Thymus (tissue), 11 donors: ENCODE results near the gene SIN3A. TPM values are rescaled to one million over a fixed set of nuclear protein-coding genes. Genes with fewer than 3 reads are reported as not detected.
"Not testable (repeated sequence)": the region's sequence is repeated elsewhere in the genome, so short reads cannot be mapped to it uniquely, and the experiment has no call there.

Source experiments
- DNase-seq, 9 donors: peaks; one replicate each; pipeline ENCODE4 v3.0.0-alpha.2; 2013; ENCODE audit warnings: low spot score in 9 of 9, low read depth in 6 of 9, missing footprints in 1 of 9
- H3K27ac ChIP-seq, 2 donors: one replicate each; pipeline ENCODE4 v1.5.1; 2013; ENCODE audit warnings: control low read depth in 1 of 2, low read depth in 1 of 2, low read length in 1 of 2, mild to moderate bottlenecking in 1 of 2, moderate library complexity in 1 of 2
- H3K27me3 ChIP-seq, 2 donors: one replicate each; pipeline ENCODE4 v1.5.1; 2013; ENCODE audit warnings: low read length in 1 of 2; ENCODE audit not compliant: control insufficient read depth in 2 of 2, insufficient read depth in 1 of 2
- H3K36me3 ChIP-seq, 2 donors: one replicate each; pipeline ENCODE4 v1.5.1; 2013; ENCODE audit warnings: low read length in 1 of 2, mild to moderate bottlenecking in 1 of 2, moderate library complexity in 1 of 2; ENCODE audit not compliant: control insufficient read depth in 2 of 2, insufficient read depth in 2 of 2
- H3K4me1 ChIP-seq, 2 donors: one replicate each; pipeline ENCODE4 v1.5.1; 2013; ENCODE audit warnings: low read length in 2 of 2; ENCODE audit not compliant: control insufficient read depth in 2 of 2, insufficient read depth in 2 of 2
- H3K4me3 ChIP-seq, 2 donors: one replicate each; pipeline ENCODE4 v1.5.1; 2013; ENCODE audit warnings: low read length in 2 of 2, control low read depth in 1 of 2, mild to moderate bottlenecking in 1 of 2
- H3K9me3 ChIP-seq, 2 donors: one replicate each; pipeline ENCODE4 v1.5.1; 2013; ENCODE audit warnings: low read length in 1 of 2, mild to moderate bottlenecking in 1 of 2; ENCODE audit not compliant: control insufficient read depth in 2 of 2, insufficient read depth in 1 of 2
- WGBS: extraction: QIAGEN DNeasy Blood & Tissue Kit; methylation state at CpG from one replicate; pipeline ENCODE4 v1.1.7; 2013; 5-methylcytosine and 5-hydroxymethylcytosine counted together
- polyA plus RNA-seq: library from polyadenylated mRNA; stranded (reverse); fragments of 200-250 nt; gene quantifications from one replicate; pipeline ENCODE4 v1.2.3, GENCODE V29; 2013
- total RNA-seq: library from RNA; stranded (reverse); fragments of 120-200 nt; gene quantifications from one replicate; pipeline ENCODE4 v1.2.4, GENCODE V29; 2013
- donor health status: healthy.

Gene SIN3A
- total and polyA plus RNA-seq, 2 donors: 18.4 to 23.6 TPM

DNA sequence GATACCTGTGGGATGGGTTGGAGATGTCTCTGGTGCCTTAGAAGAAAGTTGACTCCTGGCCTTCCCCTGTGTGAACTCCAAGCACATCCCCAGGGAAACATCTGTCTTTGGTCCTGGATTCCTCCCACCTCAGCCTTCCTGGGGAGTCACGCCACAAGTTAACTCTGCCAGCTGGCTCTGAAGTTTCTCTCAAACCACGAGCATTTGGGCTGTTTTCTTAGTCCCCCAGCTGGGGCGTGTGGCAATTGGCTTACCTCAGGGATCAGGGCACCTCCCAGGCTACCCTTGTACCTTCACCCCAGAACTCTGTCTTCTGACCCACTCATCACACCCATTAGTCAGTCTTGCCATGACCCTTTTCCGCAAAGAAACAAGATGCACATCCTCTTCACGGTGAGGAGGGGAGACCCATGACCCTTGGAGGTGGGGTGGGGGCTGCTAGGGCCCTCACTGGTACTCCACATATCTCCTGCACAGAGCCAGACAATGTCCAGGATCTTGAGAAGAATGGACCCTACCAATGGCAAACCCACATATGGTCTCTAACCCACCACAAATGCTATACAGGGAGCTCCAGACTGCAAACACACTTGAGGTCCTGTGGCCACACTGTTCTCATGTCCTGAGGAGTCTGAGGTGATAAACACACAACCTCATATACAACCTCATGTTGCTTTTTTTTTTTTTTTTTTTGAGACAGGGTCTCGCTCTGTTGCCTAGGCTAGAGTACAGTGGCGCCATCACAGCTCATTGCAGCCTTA, 100.7 kb downstream of the SIN3A start:
- no peak for DNase-seq
- 74% methylated on average over 7 of the region's 7 CpGs for WGBS
- peak overlapping the region; percentile 31 to 33 for H3K27ac ChIP-seq
- peaks cover 3 to 21% of the 10 kb centered on the region in 2 donors for H3K9me3 ChIP-seq
- peaks cover 0 to 23% of the 10 kb centered on the region in 2 donors for H3K27me3 ChIP-seq
- peaks cover 25 to 34% of the 10 kb centered on the region in 2 donors for H3K4me1 ChIP-seq
- peaks cover 17 to 20% of the 10 kb centered on the region in 2 donors for H3K36me3 ChIP-seq
- no peak overlapping the region for H3K4me3 ChIP-seq

DNA sequence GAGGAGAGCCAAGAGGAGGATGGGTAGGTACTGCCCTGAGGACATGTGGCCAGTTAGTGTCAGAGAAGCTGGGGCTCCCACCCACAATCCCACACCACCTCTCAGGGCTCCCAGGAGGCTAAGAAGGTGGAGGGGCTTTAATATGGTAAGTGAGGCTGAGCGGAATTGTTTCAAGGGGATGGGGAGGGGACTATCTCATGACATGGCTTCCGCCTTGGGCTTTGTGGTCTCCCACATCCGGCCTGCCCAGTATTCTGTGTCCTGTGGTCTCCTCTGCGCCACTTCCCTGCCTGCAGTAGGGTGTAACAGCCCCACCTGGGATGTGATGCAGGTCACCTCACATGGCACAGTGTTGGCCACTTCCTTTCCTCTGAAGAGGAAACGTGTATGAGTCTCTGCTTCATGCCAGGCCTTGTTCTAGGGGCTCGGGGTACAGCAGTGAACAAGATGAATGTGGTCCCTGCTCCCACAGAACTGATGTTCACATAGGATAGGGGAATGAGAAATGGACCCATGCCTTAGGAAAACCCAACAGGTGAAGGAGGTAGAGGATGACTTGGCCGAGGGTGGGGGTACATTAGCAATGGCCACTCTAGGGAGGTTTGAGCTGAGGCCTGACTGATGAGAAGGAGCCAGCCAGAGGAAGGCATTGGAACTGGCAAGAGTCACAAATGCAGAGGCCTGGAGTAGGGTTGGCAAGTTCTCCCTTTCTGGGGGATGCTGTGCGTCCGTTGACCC, 101.5 kb downstream of the SIN3A start:
- Histone ChIP-seq H3K9me3 (peaks cover 3 to 21% of the 10 kb centered on the region in 2 donors), H3K4me1 (peaks cover 25 to 34% of the 10 kb centered on the region in 2 donors), H3K36me3 (peaks cover 10 to 14% of the 10 kb centered on the region in 2 donors), H3K4me3 (no peak overlapping the region), H3K27me3 (peaks cover 0 to 23% of the 10 kb centered on the region in 2 donors), H3K27ac (peak overlapping the region; percentile 33 to 70)
- DNase-seq: peak in 5 of 9 donors; percentile 39 to 87 (median 74)
- 38% methylated on average over 9 of the region's 9 CpGs for WGBS

DNA sequence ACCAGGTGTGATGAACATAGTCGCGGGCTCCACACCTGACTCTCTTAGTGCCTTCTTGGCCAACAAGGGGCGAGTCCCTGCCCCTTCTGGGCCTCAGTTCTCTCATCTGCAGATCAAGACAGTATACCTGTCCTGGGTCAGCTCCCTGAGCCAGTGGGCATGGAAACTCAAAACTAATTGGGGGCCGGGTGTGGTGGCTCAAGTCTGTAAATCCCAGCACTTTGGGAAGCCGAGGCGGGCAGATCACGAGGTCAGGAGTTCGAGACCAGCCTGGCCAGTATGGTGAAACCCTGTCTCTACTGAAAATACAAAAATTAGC, 102.2 kb downstream of the SIN3A start:
- WGBS: 95% methylated on average over 8 of the region's 8 CpGs
- peaks cover 3 to 21% of the 10 kb centered on the region in 2 donors for H3K9me3 ChIP-seq
- H3K27ac ChIP-seq, H3K36me3 ChIP-seq, DNase-seq: not testable (repeated sequence)
- H3K4me3 ChIP-seq: peak overlapping the region in 1 of 2 donors; percentile 77
- peaks cover 0 to 23% of the 10 kb centered on the region in 2 donors for H3K27me3 ChIP-seq
- peaks cover 25 to 34% of the 10 kb centered on the region in 2 donors for H3K4me1 ChIP-seq

DNA sequence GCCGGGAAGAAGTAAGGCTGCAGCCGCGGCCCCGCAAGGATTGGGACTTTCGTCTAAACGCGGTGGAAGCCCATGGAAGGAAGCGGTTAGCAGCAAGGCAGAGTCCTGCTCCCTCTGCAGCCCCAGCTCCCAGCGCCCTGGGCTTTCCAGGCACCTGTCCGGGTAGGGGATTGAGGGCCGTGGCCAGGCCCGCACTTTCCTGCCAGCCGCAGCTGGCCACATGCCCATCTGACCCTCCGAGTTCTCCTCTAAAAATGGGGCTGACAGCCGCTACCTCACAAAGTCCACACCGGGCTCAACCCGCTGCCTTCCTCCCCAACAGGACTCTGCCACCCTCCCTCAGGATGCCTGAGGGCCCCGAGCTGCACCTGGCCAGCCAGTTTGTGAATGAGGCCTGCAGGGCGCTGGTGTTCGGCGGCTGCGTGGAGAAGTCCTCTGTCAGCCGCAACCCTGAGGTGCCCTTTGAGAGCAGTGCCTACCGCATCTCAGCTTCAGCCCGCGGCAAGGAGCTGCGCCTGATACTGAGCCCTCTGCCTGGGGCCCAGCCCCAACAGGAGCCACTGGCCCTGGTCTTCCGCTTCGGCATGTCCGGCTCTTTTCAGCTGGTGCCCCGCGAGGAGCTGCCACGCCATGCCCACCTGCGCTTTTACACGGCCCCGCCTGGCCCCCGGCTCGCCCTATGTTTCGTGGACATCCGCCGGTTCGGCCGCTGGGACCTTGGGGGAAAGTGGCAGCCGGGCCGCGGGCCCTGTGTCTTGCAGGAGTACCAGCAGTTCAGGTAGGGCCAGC, 102.7 kb downstream of the SIN3A start:
- DNase-seq: peak in 1 of 9 donors; percentile 36
- H3K9me3 ChIP-seq: peaks cover 3 to 21% of the 10 kb centered on the region in 2 donors
- WGBS: 57% methylated on average over 46 of the region's 46 CpGs
- peaks cover 4 to 5% of the 10 kb centered on the region in 2 donors for H3K36me3 ChIP-seq
- H3K4me3 ChIP-seq: peak overlapping the region; percentile 77 to 86
- H3K4me1 ChIP-seq: peaks cover 25 to 34% of the 10 kb centered on the region in 2 donors
- H3K27me3 ChIP-seq: peaks cover 0 to 23% of the 10 kb centered on the region in 2 donors
- H3K27ac ChIP-seq: no peak overlapping the region

GRCh38 chr15:75348034-75348561, 103.4 kb downstream of the SIN3A start:
- H3K27me3 ChIP-seq: peaks cover 0 to 23% of the 10 kb centered on the region in 2 donors
- peaks cover 25 to 34% of the 10 kb centered on the region in 2 donors for H3K4me1 ChIP-seq
- peak overlapping the region in 1 of 2 donors; percentile 36 for H3K27ac ChIP-seq
- H3K4me3 ChIP-seq: peak overlapping the region; percentile 77 to 86
- peaks cover 4 to 5% of the 10 kb centered on the region in 2 donors for H3K36me3 ChIP-seq
- 3% methylated on average over 45 of the region's 45 CpGs for WGBS
- peaks cover 3 to 21% of the 10 kb centered on the region in 2 donors for H3K9me3 ChIP-seq
- DNase-seq: no peak

GRCh38 chr15:75347222-75348033, 104.1 kb downstream of the SIN3A start:
- DNase-seq: peak in 7 of 9 donors; percentile 65 to 90 (median 73)
- Histone ChIP-seq H3K36me3 (peaks cover 1 to 4% of the 10 kb centered on the region in 2 donors), H3K4me1 (peaks cover 25 to 34% of the 10 kb centered on the region in 2 donors), H3K4me3 (peak overlapping the region; percentile 77 to 86), H3K27ac (peak overlapping the region; percentile 76 to 81), H3K27me3 (peaks cover 0 to 23% of the 10 kb centered on the region in 2 donors), H3K9me3 (peaks cover 3 to 21% of the 10 kb centered on the region in 2 donors)
- WGBS: under 1% methylated on average over 65 of the region's 65 CpGs

DNA sequence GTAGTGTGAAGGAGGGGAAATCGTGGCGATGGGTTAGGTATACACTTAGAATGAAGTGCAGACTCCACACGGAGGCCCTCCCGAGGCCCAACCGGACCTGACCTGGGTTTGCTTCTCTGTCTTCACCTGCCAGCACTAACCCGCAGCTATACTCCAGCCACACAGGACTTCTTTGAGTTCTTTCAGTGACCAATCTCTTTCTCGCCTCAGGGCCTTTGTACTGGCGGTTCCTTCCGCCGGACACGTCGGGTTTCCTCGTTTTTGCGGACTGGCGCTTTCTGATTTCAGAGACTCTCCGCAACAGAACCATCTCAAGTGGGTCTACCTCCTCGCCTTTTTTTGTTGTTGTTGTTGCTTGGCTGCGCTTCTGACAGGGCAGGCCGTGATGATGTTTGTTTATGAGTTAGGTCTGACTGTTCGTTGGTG, 104.7 kb downstream of the SIN3A start, which contains the start of gene NEIL1:
Gene NEIL1, plus strand, starts transcription at position 244 of the 426 bp plus-strand sequence. CDS start 1,867 bp downstream, outside the sequence.
- H3K4me3 ChIP-seq: peak within 1 kb of the TSS; percentile 77 to 86
- peaks cover 25 to 34% of the 10 kb centered on the region in 2 donors for H3K4me1 ChIP-seq
- 24% methylated on average over 20 of the region's 20 CpGs for WGBS
- peaks cover 3 to 21% of the 10 kb centered on the region in 2 donors for H3K9me3 ChIP-seq
- DNase-seq: no peak
- H3K36me3 ChIP-seq: peaks cover under 1 to 4% of the 10 kb centered on the region in 2 donors
- H3K27ac ChIP-seq: peak within 1 kb of the TSS; percentile 76 to 81
- peaks cover 0 to 23% of the 10 kb centered on the region in 2 donors for H3K27me3 ChIP-seq

- Histone ChIP-seq H3K27me3 (peaks cover 0 to 20% of the 10 kb centered on the region in 2 donors), H3K4me1 (peaks cover 13 to 16% of the 10 kb centered on the region in 2 donors), H3K36me3 (peaks cover 23 to 26% of the 10 kb centered on the region in 2 donors)
- not testable (repeated sequence) for DNase-seq, H3K27ac ChIP-seq, H3K4me3 ChIP-seq, H3K9me3 ChIP-seq
- WGBS: 66% methylated on average over 8 of the region's 8 CpGs
Measured at GRCh38 chr15:75343953-75344352, 107.5 kb downstream of the SIN3A start.
